Measurements from ENCODE around the gene PDGFRB. TPM values are rescaled to one million over a fixed set of nuclear protein-coding genes. Genes with fewer than 3 reads are reported as not detected.
A peak's percentile ranks its signal among the peaks of the same experiment; 100 is the strongest.

The PDGFRB gene
- polyA plus RNA-seq, 1 donor (not counting 4 experiments of a cell fraction or from before 2014, with no cell fraction given), result 0.14 TPM

DNA sequence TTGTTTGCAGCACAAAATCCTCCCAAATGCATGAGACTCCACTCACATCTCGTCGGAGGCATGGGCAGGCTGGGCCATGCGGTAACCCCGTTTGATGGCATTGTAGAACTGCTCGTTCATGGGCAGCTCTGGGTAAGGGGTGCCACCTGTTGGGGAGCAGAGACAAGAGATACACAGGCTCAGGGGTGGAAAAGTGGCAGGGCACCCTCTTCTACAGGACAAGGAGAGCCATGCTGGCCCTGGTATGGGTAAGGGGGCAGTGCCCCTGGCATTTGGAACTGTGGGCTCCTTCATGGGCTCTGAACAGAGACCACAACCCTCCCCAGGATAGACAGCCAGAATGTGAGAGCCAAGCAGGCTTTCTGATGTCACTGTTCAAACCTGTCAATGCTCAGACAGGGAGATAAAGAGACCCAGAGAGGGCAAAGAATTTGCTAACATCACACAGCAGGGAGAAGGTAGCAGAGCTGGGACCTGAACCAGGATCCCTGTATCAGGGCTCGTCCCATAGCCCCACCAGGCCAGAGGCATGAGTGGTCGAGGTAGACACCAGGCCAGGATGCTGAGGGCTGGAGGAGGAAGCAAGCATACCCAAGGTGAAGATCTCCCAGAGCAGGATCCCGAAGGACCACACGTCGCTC lies 36.1 kb downstream of the PDGFRB start:
- no peaks in the 10 kb centered on the region for H3K9me1 ChIP-seq (ENCODE audit: control insufficient read depth, extremely low read depth, insufficient read depth, low read length)
- peaks cover 3% of the 10 kb centered on the region for H3K4me1 ChIP-seq (ENCODE audit: control insufficient read depth, extremely low read depth, insufficient read depth, low read length)
- FAIRE-seq (no peak), DNase-seq (ENCODE audit: low read depth, low spot score) (no peak)
- no peaks in the 10 kb centered on the region for H3K36me3 ChIP-seq (ENCODE audit: control insufficient read depth in 2 of 2, extremely low read depth in 1 of 2, insufficient read depth in 2 of 2, low read length in 2 of 2)
- no peaks in the 10 kb centered on the region for H4K20me1 ChIP-seq (ENCODE audit: control insufficient read depth, extremely low read depth, insufficient read depth, low read length)
- TF ChIP-seq, protein P1, sequence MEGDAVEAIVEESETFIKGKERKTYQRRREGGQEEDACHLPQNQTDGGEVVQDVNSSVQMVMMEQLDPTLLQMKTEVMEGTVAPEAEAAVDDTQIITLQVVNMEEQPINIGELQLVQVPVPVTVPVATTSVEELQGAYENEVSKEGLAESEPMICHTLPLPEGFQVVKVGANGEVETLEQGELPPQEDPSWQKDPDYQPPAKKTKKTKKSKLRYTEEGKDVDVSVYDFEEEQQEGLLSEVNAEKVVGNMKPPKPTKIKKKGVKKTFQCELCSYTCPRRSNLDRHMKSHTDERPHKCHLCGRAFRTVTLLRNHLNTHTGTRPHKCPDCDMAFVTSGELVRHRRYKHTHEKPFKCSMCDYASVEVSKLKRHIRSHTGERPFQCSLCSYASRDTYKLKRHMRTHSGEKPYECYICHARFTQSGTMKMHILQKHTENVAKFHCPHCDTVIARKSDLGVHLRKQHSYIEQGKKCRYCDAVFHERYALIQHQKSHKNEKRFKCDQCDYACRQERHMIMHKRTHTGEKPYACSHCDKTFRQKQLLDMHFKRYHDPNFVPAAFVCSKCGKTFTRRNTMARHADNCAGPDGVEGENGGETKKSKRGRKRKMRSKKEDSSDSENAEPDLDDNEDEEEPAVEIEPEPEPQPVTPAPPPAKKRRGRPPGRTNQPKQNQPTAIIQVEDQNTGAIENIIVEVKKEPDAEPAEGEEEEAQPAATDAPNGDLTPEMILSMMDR (optimal IDR thresholded peaks at IDR 0.05 in 1 of 3, IDR thresholded peaks at IDR 0.05 in 1 of 3, conservative IDR thresholded peaks at IDR 0.05 in 1 of 3; ENCODE audit: extremely low read depth in 1 of 3, insufficient read depth in 2 of 3, low read length in 3 of 3), result peak in 1 of 3 experiments; percentile 30
- TF ChIP-seq EZH2 (IDR thresholded peaks at IDR 0.05; ENCODE audit: low read length), result no peak
- no peaks in the 10 kb centered on the region for H3K9me3 ChIP-seq (ENCODE audit: control insufficient read depth, low read depth, low read length)
- no peak overlapping the region for H3K9ac ChIP-seq (ENCODE audit: control insufficient read depth, extremely low read depth, insufficient read depth, low read length)
- H3K27ac ChIP-seq (ENCODE audit: control insufficient read depth, insufficient read depth, low read length), result no peak overlapping the region
- dilution Hi-C loops (cut with MboI; ENCODE audit: extremely low pct_ligation_motif_present, low sequenced_read_pairs), result no loop called here
- H3K4me2 ChIP-seq (ENCODE audit: control insufficient read depth, extremely low read depth, insufficient read depth, low read depth, low read length), result no peak overlapping the region
- H2AFZ ChIP-seq (ENCODE audit: control insufficient read depth, low read length), result no peak overlapping the region
- H3K79me2 ChIP-seq (ENCODE audit: control insufficient read depth, insufficient read depth, low read length), result no peaks in the 10 kb centered on the region
- H3K27me3 ChIP-seq (ENCODE audit: control insufficient read depth, extremely low read depth, insufficient read depth, low read length), result peaks cover 4% of the 10 kb centered on the region
- H3K4me3 ChIP-seq (ENCODE audit: control insufficient read depth in 2 of 3, extremely low read depth in 1 of 3, insufficient read depth in 2 of 3, low read depth in 1 of 3, low read length in 3 of 3), result no peak overlapping the region

GRCh38 chr5:150118561-150119229 lies 37.0 kb downstream of the PDGFRB start:
- no peak overlapping the region for H3K27ac ChIP-seq (ENCODE audit: control insufficient read depth, insufficient read depth, low read length)
- H3K4me2 ChIP-seq (ENCODE audit: control insufficient read depth, extremely low read depth, insufficient read depth, low read depth, low read length), result no peak overlapping the region
- H3K79me2 ChIP-seq (ENCODE audit: control insufficient read depth, insufficient read depth, low read length), result no peaks in the 10 kb centered on the region
- TF ChIP-seq, protein P1 (optimal IDR thresholded peaks at IDR 0.05 in 1 of 3, IDR thresholded peaks at IDR 0.05 in 1 of 3, conservative IDR thresholded peaks at IDR 0.05 in 1 of 3; ENCODE audit: extremely low read depth in 1 of 3, insufficient read depth in 2 of 3, low read length in 3 of 3), result no peak
- no peak for TF ChIP-seq EZH2 (IDR thresholded peaks at IDR 0.05; ENCODE audit: low read length)
- H3K36me3 ChIP-seq (ENCODE audit: control insufficient read depth in 2 of 2, extremely low read depth in 1 of 2, insufficient read depth in 2 of 2, low read length in 2 of 2), result no peaks in the 10 kb centered on the region
- DNase-seq (ENCODE audit: low read depth, low spot score), result no peak
- FAIRE-seq, result no peak
- no peaks in the 10 kb centered on the region for H3K9me3 ChIP-seq (ENCODE audit: control insufficient read depth, low read depth, low read length)
- no peaks in the 10 kb centered on the region for H4K20me1 ChIP-seq (ENCODE audit: control insufficient read depth, extremely low read depth, insufficient read depth, low read length)
- H3K9ac ChIP-seq (ENCODE audit: control insufficient read depth, extremely low read depth, insufficient read depth, low read length), result no peak overlapping the region
- peaks cover 3% of the 10 kb centered on the region for H3K4me1 ChIP-seq (ENCODE audit: control insufficient read depth, extremely low read depth, insufficient read depth, low read length)
- dilution Hi-C loops (cut with MboI; ENCODE audit: extremely low pct_ligation_motif_present, low sequenced_read_pairs), result no loop called here
- no peaks in the 10 kb centered on the region for H3K9me1 ChIP-seq (ENCODE audit: control insufficient read depth, extremely low read depth, insufficient read depth, low read length)
- H2AFZ ChIP-seq (ENCODE audit: control insufficient read depth, low read length), result no peak overlapping the region
- peaks cover 4% of the 10 kb centered on the region for H3K27me3 ChIP-seq (ENCODE audit: control insufficient read depth, extremely low read depth, insufficient read depth, low read length)
- no peak overlapping the region for H3K4me3 ChIP-seq (ENCODE audit: control insufficient read depth in 2 of 3, extremely low read depth in 1 of 3, insufficient read depth in 2 of 3, low read depth in 1 of 3, low read length in 3 of 3)
